OCI-LY7 (cell line): ENCODE results near the gene CNOT4. TPM values are rescaled to one million over a fixed set of nuclear protein-coding genes. Genes with fewer than 3 reads are reported as not detected.

ENCODE experiments used
- BruUV-seq: library from RNA; stranded (reverse); fragments of 400-500 nt; replicated peaks from 2 replicates; lab custom pipeline; 2021; lab: Mats Ljungman, UMichigan
- CTCF ChIA-PET: fragments of 300-600 bp; sonication (Branson Sonifier 250); formaldehyde crosslinking; loops from one replicate; lab custom pipeline; 2022; ENCODE audit warnings: antibody characterized with exemption; ENCODE audit not compliant: unreplicated experiment; lab: Charles Lee
- POLR2A ChIA-PET: fragments of 300-600 bp; sonication (Branson Sonifier 250); formaldehyde crosslinking; loops from one replicate; lab custom pipeline; 2022; ENCODE audit warnings: antibody characterized with exemption; lab: Charles Lee
- DNase-seq: peaks from one replicate; pipeline ENCODE4 v3.0.0-alpha.2; 2015; ENCODE audit warnings: low spot score
- H2AFZ ChIP-seq: fragments of 200-600 bp; sonication (generic), shearing (Covaris generic); 2 replicates; pipeline ENCODE4 v1.6.1; 2014; ENCODE audit warnings: mild to moderate bottlenecking, antibody characterized with exemption, low read length, moderate library complexity
- H3K27ac ChIP-seq: fragments of 200-600 bp; sonication (generic); 2 replicates; pipeline ENCODE4 v1.5.1; 2014; ENCODE audit warnings: mixed run types, low read depth, mild to moderate bottlenecking, moderate library complexity, low read length, inconsistent platforms; ENCODE audit not compliant: poor library complexity, severe bottlenecking
- H3K36me3 ChIP-seq: fragments of 200-600 bp; sonication (generic); 2 replicates; pipeline ENCODE4 v1.6.1; 2014; ENCODE audit warnings: mild to moderate bottlenecking, antibody characterized with exemption, low read length, moderate library complexity, mixed read lengths; ENCODE audit not compliant: insufficient read depth
- H3K4me1 ChIP-seq: fragments of 200-600 bp; sonication (generic); 2 replicates; pipeline ENCODE4 v1.5.1; 2014; ENCODE audit warnings: mild to moderate bottlenecking, low read length; ENCODE audit not compliant: insufficient read depth, poor library complexity, severe bottlenecking
- H3K4me2 ChIP-seq: fragments of 200-600 bp; sonication (generic); 2 replicates; pipeline ENCODE4 v1.6.1; 2014; ENCODE audit warnings: mild to moderate bottlenecking, low read length
- H3K4me3 ChIP-seq: fragments of 200-600 bp; sonication (generic); 2 replicates; pipeline ENCODE4 v1.5.1; 2014; ENCODE audit warnings: mild to moderate bottlenecking, low read depth, low read length; ENCODE audit not compliant: poor library complexity, severe bottlenecking
- H3K79me2 ChIP-seq: fragments of 200-600 bp; sonication (generic); 2 replicates; pipeline ENCODE4 v1.6.1; 2016; ENCODE audit warnings: low read depth, mild to moderate bottlenecking, low read length, moderate library complexity, mixed read lengths; ENCODE audit not compliant: insufficient read depth
- H3K9me2 ChIP-seq: fragments of 200-600 bp; sonication (generic); 2 replicates; pipeline ENCODE4 v1.6.1; 2016; ENCODE audit warnings: mild to moderate bottlenecking, low read length, mixed read lengths; ENCODE audit not compliant: insufficient read depth
- H3K9me3 ChIP-seq: fragments of 200-600 bp; sonication (generic); 2 replicates; pipeline ENCODE4 v1.6.1; 2014; ENCODE audit warnings: mild to moderate bottlenecking, mixed run types, low read length, mixed read lengths
- H4K20me1 ChIP-seq: fragments of 200-600 bp; sonication (generic); 2 replicates; pipeline ENCODE4 v1.6.1; 2014; ENCODE audit warnings: mild to moderate bottlenecking, antibody characterized with exemption, low read length, moderate library complexity, mixed read lengths; ENCODE audit not compliant: insufficient read depth
- EZH2phosphoT487 ChIP-seq: fragments of 200-600 bp; sonication (generic); IDR thresholded peaks from 2 replicates; pipeline ENCODE4 v1.6.1; 2018; ENCODE audit warnings: low read depth, borderline replicate concordance, mild to moderate bottlenecking, mixed run types, antibody characterized with exemption, low read length, moderate library complexity, mixed read lengths
- intact Hi-C: fragments of 100-400 bp; cut with micrococcal nuclease; formaldehyde crosslinking; loops from one replicate; pipeline ENCODE4 v1.10.0; 2022; ENCODE audit not compliant: unreplicated experiment
- total RNA-seq, 2 experiments: library from RNA; depleted of rRNA in 1 of 2; stranded (reverse); fragments of >200 nt in 1 of 2; shearing (Covaris generic) in 1 of 2; gene quantifications; 2 replicates each; pipeline ENCODE4 v1.2.3, GENCODE V29; 2014 to 2022
- TF ChIP-seq, protein P1 (sequence below): fragments of 200-600 bp; sonication (generic); conservative IDR thresholded peaks from 2 replicates; pipeline ENCODE4 v1.5.1; 2014; ENCODE audit warnings: mild to moderate bottlenecking, antibody characterized with exemption, low read length, moderate library complexity, mixed read lengths

Gene CNOT4
- total RNA-seq, 2 experiments from 2014 or later = 18.7 to 21.9 TPM

GRCh38 chr7:135388616-135389015 is 121.3 kb downstream of the CNOT4 start:
- ChIA-PET CTCF (no interaction called here), POLR2A (interaction anchor here (0.6 kb wide), 1 partner anchor 119 kb away, joined by 12 read pairs; no protein-coding TSS in a partner anchor)
- BruUV-seq = no TSS peak
- Histone ChIP-seq H2AFZ (no peak overlapping the region), H4K20me1 (no peaks in the 10 kb centered on the region), H3K4me1 (peaks cover 6% of the 10 kb centered on the region), H3K9me2 (no peaks in the 10 kb centered on the region), H3K36me3 (peaks cover 39% of the 10 kb centered on the region), H3K4me3 (no peak overlapping the region), H3K9me3 (no peaks in the 10 kb centered on the region), H3K4me2 (no peak overlapping the region), H3K79me2 (no peaks in the 10 kb centered on the region), H3K27ac (no peak overlapping the region)
- TF ChIP-seq, protein P1, sequence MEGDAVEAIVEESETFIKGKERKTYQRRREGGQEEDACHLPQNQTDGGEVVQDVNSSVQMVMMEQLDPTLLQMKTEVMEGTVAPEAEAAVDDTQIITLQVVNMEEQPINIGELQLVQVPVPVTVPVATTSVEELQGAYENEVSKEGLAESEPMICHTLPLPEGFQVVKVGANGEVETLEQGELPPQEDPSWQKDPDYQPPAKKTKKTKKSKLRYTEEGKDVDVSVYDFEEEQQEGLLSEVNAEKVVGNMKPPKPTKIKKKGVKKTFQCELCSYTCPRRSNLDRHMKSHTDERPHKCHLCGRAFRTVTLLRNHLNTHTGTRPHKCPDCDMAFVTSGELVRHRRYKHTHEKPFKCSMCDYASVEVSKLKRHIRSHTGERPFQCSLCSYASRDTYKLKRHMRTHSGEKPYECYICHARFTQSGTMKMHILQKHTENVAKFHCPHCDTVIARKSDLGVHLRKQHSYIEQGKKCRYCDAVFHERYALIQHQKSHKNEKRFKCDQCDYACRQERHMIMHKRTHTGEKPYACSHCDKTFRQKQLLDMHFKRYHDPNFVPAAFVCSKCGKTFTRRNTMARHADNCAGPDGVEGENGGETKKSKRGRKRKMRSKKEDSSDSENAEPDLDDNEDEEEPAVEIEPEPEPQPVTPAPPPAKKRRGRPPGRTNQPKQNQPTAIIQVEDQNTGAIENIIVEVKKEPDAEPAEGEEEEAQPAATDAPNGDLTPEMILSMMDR = no peak
- TF ChIP-seq EZH2phosphoT487 = no peak
- no peak for DNase-seq
- intact Hi-C loops = no loop called here

GRCh38 chr7:135386776-135387175 is 123.1 kb downstream of the CNOT4 start:
- intact Hi-C loops = no loop called here
- ChIA-PET CTCF (no interaction called here), POLR2A (interaction anchor here (0.7 to 1.0 kb wide), 2 partner anchors 26 to 276 kb away, joined by 3 read pairs; partner anchors contain the start of gene STMP1)
- H3K9me3 ChIP-seq = no peaks in the 10 kb centered on the region
- no peak overlapping the region for H3K27ac ChIP-seq
- H3K79me2 ChIP-seq = no peaks in the 10 kb centered on the region
- DNase-seq = no peak
- no peak overlapping the region for H3K4me3 ChIP-seq
- no peak overlapping the region for H3K4me2 ChIP-seq
- no peaks in the 10 kb centered on the region for H4K20me1 ChIP-seq
- BruUV-seq = no TSS peak
- TF ChIP-seq, protein P1 = no peak
- no peak for TF ChIP-seq EZH2phosphoT487
- no peak overlapping the region for H2AFZ ChIP-seq
- H3K4me1 ChIP-seq = peaks cover 6% of the 10 kb centered on the region
- no peaks in the 10 kb centered on the region for H3K9me2 ChIP-seq
- peaks cover 29% of the 10 kb centered on the region; the same call in 1 of the 2 replicates for H3K36me3 ChIP-seq

DNA sequence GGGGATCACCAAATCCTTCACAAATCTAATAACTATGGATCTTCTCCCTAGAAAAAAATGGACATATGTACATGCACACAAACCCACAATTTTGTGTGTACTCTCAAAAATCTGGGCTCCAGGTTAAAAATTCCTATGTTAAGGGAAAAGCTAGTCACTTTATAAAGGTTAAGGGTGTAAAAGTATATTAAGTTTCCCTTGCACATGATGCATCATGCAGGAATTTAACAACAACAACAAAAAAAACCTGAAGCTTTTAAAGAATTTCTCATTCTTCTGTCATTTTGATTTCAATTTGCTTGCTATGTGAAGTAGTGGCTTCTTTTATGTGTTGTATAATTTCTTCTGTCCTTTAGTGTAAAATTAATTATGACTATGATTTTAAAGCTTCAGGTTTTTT is 123.7 kb downstream of the CNOT4 start:
- H3K79me2 ChIP-seq = no peaks in the 10 kb centered on the region
- no peak overlapping the region for H3K4me3 ChIP-seq
- H3K36me3 ChIP-seq = peaks cover 29% of the 10 kb centered on the region; the same call in 1 of the 2 replicates
- no peak overlapping the region for H3K4me2 ChIP-seq
- H3K9me2 ChIP-seq = no peaks in the 10 kb centered on the region
- no peak for DNase-seq
- H3K4me1 ChIP-seq = peaks cover 6% of the 10 kb centered on the region
- no peak overlapping the region for H2AFZ ChIP-seq
- ChIA-PET CTCF (no interaction called here), POLR2A (interaction anchor here (0.7 to 1.0 kb wide), 2 partner anchors 26 to 276 kb away, joined by 3 read pairs; partner anchors contain the start of gene STMP1)
- TF ChIP-seq EZH2phosphoT487 = no peak
- TF ChIP-seq, protein P1 = no peak
- H3K27ac ChIP-seq = no peak overlapping the region
- BruUV-seq = no TSS peak
- no peaks in the 10 kb centered on the region for H4K20me1 ChIP-seq
- intact Hi-C loops = no loop called here
- no peaks in the 10 kb centered on the region for H3K9me3 ChIP-seq
